ENCODE measurements around the gene PLEKHN1. TPM values are rescaled to one million over a fixed set of nuclear protein-coding genes. Genes with fewer than 3 reads are reported as not detected.
A peak's percentile ranks its signal among the peaks of the same experiment; 100 is the strongest.

The PLEKHN1 gene
- total and polyA plus RNA-seq, 2 of the 4 experiments (the other 2 are of a cell fraction) = 0.54 to 2.1 TPM

GRCh38 chr1:981955-982558 is 15.8 kb downstream of the PLEKHN1 start, which contains the start of gene PERM1:
PERM1 (minus strand) TSS chr1:982093; CDS start chr1:981029, 1,064 bp downstream.
- dilution Hi-C loops (cut with HindIII; ENCODE audit: low sequenced_read_pairs, unreplicated experiment) = no loop called here

More at GRCh38 chr1:981955-982558, 15.8 kb downstream of the PLEKHN1 start, which contains the start of gene PERM1:
- Histone ChIP-seq H3K36me3 (ENCODE audit: control insufficient read depth, insufficient read depth, low read length) (no peaks in the 10 kb centered on the region), H3K27me3 (ENCODE audit: control insufficient read depth, insufficient read depth, low read length) (peaks cover 5% of the 10 kb centered on the region; the same call in 1 of the 2 replicates), H4K5ac (ENCODE audit: low read depth, low read length) (no peak within 1 kb of the TSS), H4K8ac (ENCODE audit: low read depth in 2 of 2, low read length in 2 of 2) (no peak within 1 kb of the TSS), H3K27ac (ENCODE audit: insufficient read depth, low read length) (no peak within 1 kb of the TSS), H3K9me3 (ENCODE audit: control insufficient read depth, insufficient read depth, low read length) (no peaks in the 10 kb centered on the region), H3K4ac (ENCODE audit: low read depth, low read length) (no peak within 1 kb of the TSS), H3K4me2 (ENCODE audit: low read depth, low read length) (no peak within 1 kb of the TSS), H2AFZ (replicated peaks; ENCODE audit: low read length, poor library complexity) (peak within 1 kb of the TSS; percentile 14), H2BK20ac (ENCODE audit: low read depth, low read length) (no peak within 1 kb of the TSS), H3K4me3 (ENCODE audit: insufficient read depth, low read depth, low read length) (no peak within 1 kb of the TSS), H3K23ac (ENCODE audit: low read depth, low read length) (no peak within 1 kb of the TSS), H2BK5ac (ENCODE audit: low read depth, low read length, poor library complexity, severe bottlenecking) (no peak within 1 kb of the TSS), H2BK120ac (ENCODE audit: low read depth, low read length) (no peak within 1 kb of the TSS), H3K18ac (ENCODE audit: low read depth, low read length) (no peak within 1 kb of the TSS), H2AK9ac (replicated peaks; ENCODE audit: low read depth, low read length, poor library complexity) (peak within 1 kb of the TSS; percentile 37), H4K91ac (ENCODE audit: insufficient read depth, low read depth, low read length) (no peak within 1 kb of the TSS), H2AK5ac (ENCODE audit: low read depth, low read length) (no peak within 1 kb of the TSS; the same call in 1 of the 2 replicates), H3K9me1 (ENCODE audit: insufficient read depth, low read length) (no peaks in the 10 kb centered on the region), H3K79me1 (ENCODE audit: low read depth in 1 of 2, low read length in 2 of 2) (no peaks in the 10 kb centered on the region), H3K56ac (ENCODE audit: extremely low read depth, insufficient read depth, low read length) (no peak within 1 kb of the TSS), H2BK15ac (ENCODE audit: low read depth, low read length) (no peak within 1 kb of the TSS), H4K20me1 (ENCODE audit: insufficient read depth, low read length) (no peaks in the 10 kb centered on the region; the same call in 1 of the 2 replicates), H3K4me1 (ENCODE audit: control insufficient read depth, insufficient read depth, low read length) (no peaks in the 10 kb centered on the region), H3K9ac (ENCODE audit: low read depth, low read length) (no peak within 1 kb of the TSS), H3K14ac (replicated peaks; ENCODE audit: low read depth, low read length) (no peak within 1 kb of the TSS)
- no peak for ATAC-seq (ENCODE audit: low read depth)
- ChIA-PET POLR2A (ENCODE audit: unreplicated experiment) (no interaction called here), CTCF (no interaction called here)
- intact Hi-C loops (cut with micrococcal nuclease) (loop anchor here (5.0 kb wide), 1 partner anchor 250 kb away; the partner anchor contains the start of genes B3GALT6 and SDF4), in situ Hi-C loops (cut with MboI; ENCODE audit: low sequenced_read_pairs) (no loop called here)
- no peak for TF ChIP-seq MAZ (IDR thresholded peaks at IDR 0.05; ENCODE audit: borderline replicate concordance, low read depth, low read length)
- TF ChIP-seq SMC3 (IDR thresholded peaks at IDR 0.05; ENCODE audit: low read depth, low read length) = no peak
- TF ChIP-seq CHD1 (IDR thresholded peaks at IDR 0.05; ENCODE audit: low read depth, low read length) = no peak
- no peak for TF ChIP-seq RFX5 (IDR thresholded peaks at IDR 0.05; ENCODE audit: low read depth, low read length)
- WGBS, 2 experiments (ENCODE audit: extremely low coverage in 2 of 2, insufficient read length in 1 of 2) = 72% methylated on average over 20 of the region's 28 CpGs; no CpG with 5 or more reads in 1 of the 2 experiments
- no peak for DNase-seq
- BruUV-seq (replicated peaks) = no TSS peak
